Measurements from ENCODE around the gene ABHD13. TPM values are rescaled to one million over a fixed set of nuclear protein-coding genes. Genes with fewer than 3 reads are reported as not detected.

ABHD13 gene
- polyA plus RNA-seq, 3 donors, result 6.8 to 20.7 (median 18.6) TPM

GRCh38 chr13:108249150-108249549 is 31.0 kb downstream of the ABHD13 start:
- no peaks in the 10 kb centered on the region for H3K27me3 Mint-ChIP-seq (ENCODE audit: low read depth in 3 of 3)
- peaks cover 0 to 4% of the 10 kb centered on the region in 2 donors for H3K36me3 ChIP-seq (replicated peaks in 1 of 2; ENCODE audit: control insufficient read depth in 1 of 2, insufficient read depth in 2 of 2, low read length in 2 of 2)
- H3K79me2 ChIP-seq (ENCODE audit: insufficient read depth, low read length), result no peaks in the 10 kb centered on the region
- no peak overlapping the region for H3K27ac Mint-ChIP-seq
- intact Hi-C loops (cut with micrococcal nuclease), result no loop called here
- H3K4me1 Mint-ChIP-seq, result no peaks in the 10 kb centered on the region
- H3K4me3 Mint-ChIP-seq, result no peak overlapping the region
- no peak for TF ChIP-seq CTCF (IDR thresholded peaks at IDR 0.05)
- no peaks in the 10 kb centered on the region for H3K4me1 ChIP-seq (ENCODE audit: control insufficient read depth in 1 of 2, insufficient read depth in 2 of 2, low read length in 2 of 2)
- peaks cover 3 to 5% of the 10 kb centered on the region in 2 donors for H3K36me3 Mint-ChIP-seq
- no peak overlapping the region for H3K9ac ChIP-seq (ENCODE audit: insufficient read depth, low read length, poor library complexity, severe bottlenecking)
- no peak overlapping the region for H2AFZ ChIP-seq (ENCODE audit: insufficient read depth, low read depth, low read length, poor library complexity, severe bottlenecking)
- H3K27me3 ChIP-seq (ENCODE audit: control insufficient read depth in 2 of 2, insufficient read depth in 2 of 2, low read length in 2 of 2), result no peaks in the 10 kb centered on the region
- H3K9me3 Mint-ChIP-seq, result peaks cover 9 to 17% (median 11%) of the 10 kb centered on the region in 7 donors
- no peak for DNase-seq
- H3K4me3 ChIP-seq (replicated peaks in 1 of 3; ENCODE audit: low read depth in 2 of 3, low read length in 3 of 3), result no peak overlapping the region
- H3K4me2 ChIP-seq (replicated peaks; ENCODE audit: extremely low read depth, low read length, poor library complexity, severe bottlenecking), result no peak overlapping the region
- H3K27ac ChIP-seq (ENCODE audit: low read depth in 1 of 2, low read length in 2 of 2), result no peak overlapping the region
- peaks cover 0 to 12% of the 10 kb centered on the region in 2 donors for H3K9me3 ChIP-seq (replicated peaks in 1 of 2; ENCODE audit: control insufficient read depth in 1 of 2, insufficient read depth in 1 of 2, low read length in 2 of 2)
- H4K20me1 ChIP-seq (ENCODE audit: insufficient read depth, low read length), result no peaks in the 10 kb centered on the region
- 93% methylated on average over 3 of the region's 4 CpGs for WGBS (ENCODE audit: insufficient coverage)

GRCh38 chr13:108257248-108257647 is 39.1 kb downstream of the ABHD13 start:
- H3K4me2 ChIP-seq (replicated peaks; ENCODE audit: extremely low read depth, low read length, poor library complexity, severe bottlenecking), result no peak overlapping the region
- Mint-ChIP-seq H3K4me1 (peaks cover 5% of the 10 kb centered on the region), H3K4me3 (no peak overlapping the region), H3K36me3 (peaks cover 9 to 13% of the 10 kb centered on the region in 2 donors), H3K9me3 (peaks cover 0 to 9% (median 5%) of the 10 kb centered on the region in 7 donors), H3K27me3 (ENCODE audit: low read depth in 3 of 3) (no peaks in the 10 kb centered on the region), H3K27ac (no peak overlapping the region)
- H3K27me3 ChIP-seq (ENCODE audit: control insufficient read depth in 2 of 2, insufficient read depth in 2 of 2, low read length in 2 of 2), result no peaks in the 10 kb centered on the region
- H4K20me1 ChIP-seq (ENCODE audit: insufficient read depth, low read length), result no peaks in the 10 kb centered on the region
- no peak overlapping the region for H3K9ac ChIP-seq (ENCODE audit: insufficient read depth, low read length, poor library complexity, severe bottlenecking)
- no peak for TF ChIP-seq CTCF (IDR thresholded peaks at IDR 0.05)
- no peak overlapping the region for H2AFZ ChIP-seq (ENCODE audit: insufficient read depth, low read depth, low read length, poor library complexity, severe bottlenecking)
- no peaks in the 10 kb centered on the region for H3K79me2 ChIP-seq (ENCODE audit: insufficient read depth, low read length)
- no peak for DNase-seq
- no peaks in the 10 kb centered on the region for H3K9me3 ChIP-seq (replicated peaks in 1 of 2; ENCODE audit: control insufficient read depth in 1 of 2, insufficient read depth in 1 of 2, low read length in 2 of 2)
- H3K4me3 ChIP-seq (replicated peaks in 1 of 3; ENCODE audit: low read depth in 2 of 3, low read length in 3 of 3), result no peak overlapping the region
- WGBS (ENCODE audit: insufficient coverage), result 100% methylated on average over 1 of the region's 2 CpGs
- intact Hi-C loops (cut with micrococcal nuclease), result no loop called here
- no peak overlapping the region for H3K27ac ChIP-seq (ENCODE audit: low read depth in 1 of 2, low read length in 2 of 2)
- no peaks in the 10 kb centered on the region for H3K36me3 ChIP-seq (replicated peaks in 1 of 2; ENCODE audit: control insufficient read depth in 1 of 2, insufficient read depth in 2 of 2, low read length in 2 of 2)
- H3K4me1 ChIP-seq (ENCODE audit: control insufficient read depth in 1 of 2, insufficient read depth in 2 of 2, low read length in 2 of 2), result no peaks in the 10 kb centered on the region

All from CD14-positive monocyte (primary cell).